Esophagus muscularis mucosa (tissue), 3 donors: ENCODE measurements around the gene CACYBP.

ENCODE experiments used
- CTCF ChIP-seq, 3 experiments: fragments of 200-600 bp in 2 of 3; fragments of 450-650 bp in 1 of 3; sonication (generic) in 2 of 3; IDR thresholded peaks; one replicate each; pipeline ENCODE4 v1.5.1; 2017 to 2019; ENCODE audit warnings: antibody characterized with exemption in 3 of 3, mild to moderate bottlenecking in 2 of 3, moderate library complexity in 1 of 3
- POLR2A ChIP-seq: fragments of 450-650 bp; IDR thresholded peaks from one replicate; pipeline ENCODE4 v1.6.1; 2017; ENCODE audit warnings: antibody characterized with exemption, moderate library complexity, mild to moderate bottlenecking, low read depth
- POLR2AphosphoS5 ChIP-seq, 2 donors: sonication (generic); formaldehyde crosslinking; IDR thresholded peaks; one replicate each; pipeline ENCODE4 v1.6.1; 2017; ENCODE audit warnings: antibody characterized with exemption in 2 of 2

DNA sequence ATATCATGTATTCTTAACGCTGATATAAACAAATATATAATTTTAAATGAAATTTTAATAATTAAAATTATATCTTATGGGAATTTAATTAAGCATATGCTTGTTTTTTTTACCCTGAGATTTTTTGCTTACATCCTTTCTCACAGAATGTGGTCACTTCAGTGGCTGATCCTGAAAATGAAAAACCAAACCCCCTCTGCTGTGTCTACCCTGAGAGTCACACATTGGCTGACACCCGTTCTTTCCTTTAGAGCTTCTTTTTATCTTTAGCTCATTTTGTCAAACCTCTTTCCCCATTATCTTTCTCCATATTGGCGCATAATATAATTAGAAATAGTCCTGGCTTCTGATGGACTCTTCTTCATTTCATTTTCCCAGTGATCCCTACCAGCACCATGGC is 10.8 kb upstream of the CACYBP start:
- TF ChIP-seq CTCF (IDR thresholded peaks at IDR 0.05) (no peak), POLR2A (no peak), POLR2AphosphoS5 (IDR thresholded peaks at IDR 0.05) (no peak)
